EH (cell line): ENCODE results near the gene ATRNL1.

Experiments
- DNase-seq: peaks from one replicate; pipeline ENCODE4 v3.0.0-alpha.2; 2015; ENCODE audit warnings: low read depth

Gene ATRNL1

DNA sequence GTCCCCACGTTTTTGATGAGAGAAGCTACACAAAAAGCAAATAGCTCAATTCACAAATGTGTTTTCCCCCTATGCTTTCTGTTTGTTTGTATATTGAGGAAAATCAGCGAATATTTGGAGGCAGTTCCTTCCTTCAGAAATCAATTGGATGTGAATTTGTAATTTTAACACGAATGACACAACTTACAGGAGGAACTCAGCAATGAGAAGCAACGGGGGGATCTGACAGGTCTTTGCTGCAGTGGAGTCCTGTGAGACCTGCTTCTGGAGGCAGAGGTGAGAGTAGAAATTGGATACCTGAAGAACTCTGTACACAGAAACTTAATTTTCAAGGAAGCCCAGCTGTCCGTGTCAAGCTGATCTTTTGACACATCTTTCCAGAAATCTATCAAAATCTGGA lies 809.4 kb downstream of the ATRNL1 start:
- DNase-seq, result no peak

DNA sequence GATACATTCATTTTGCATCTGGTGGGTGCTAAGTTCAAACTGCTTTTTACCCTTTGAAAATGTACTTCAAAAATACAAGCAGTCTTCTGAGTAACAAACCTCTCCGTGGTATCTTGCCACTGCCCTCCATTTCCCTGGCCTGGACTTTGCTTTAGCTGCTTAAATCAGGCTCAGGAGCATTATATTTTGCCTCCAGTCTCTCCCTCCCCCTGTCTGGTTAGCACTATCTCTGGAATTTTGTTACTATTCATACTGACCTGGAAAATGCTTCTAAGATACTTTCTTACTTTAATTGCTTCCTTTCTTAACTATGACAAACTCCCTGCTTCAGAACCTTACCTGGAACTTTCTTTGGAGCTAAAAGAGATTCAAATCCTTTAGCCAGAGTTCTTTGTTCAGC lies 810.0 kb downstream of the ATRNL1 start:
- DNase-seq, result peak; percentile 38

DNA sequence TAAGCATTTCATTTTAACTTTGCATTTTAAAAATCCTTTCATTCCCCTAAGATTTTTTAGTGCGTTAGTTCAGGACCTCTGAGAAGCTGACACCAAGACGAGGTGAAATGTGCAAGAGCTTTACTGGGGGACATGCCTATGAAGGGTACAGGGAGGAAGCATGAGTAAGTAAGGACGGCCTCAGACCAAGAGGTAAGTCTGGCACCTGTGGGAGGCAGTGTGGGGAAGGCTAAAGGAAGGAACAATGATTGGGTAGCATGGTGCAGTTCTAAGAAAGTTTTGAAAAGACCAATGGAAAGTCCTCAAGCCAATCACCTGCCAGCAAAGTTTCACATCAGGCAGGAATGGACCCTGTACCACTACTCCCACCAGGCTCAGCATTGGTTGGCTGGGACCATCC lies 810.7 kb downstream of the ATRNL1 start:
- DNase-seq, result no peak

DNA sequence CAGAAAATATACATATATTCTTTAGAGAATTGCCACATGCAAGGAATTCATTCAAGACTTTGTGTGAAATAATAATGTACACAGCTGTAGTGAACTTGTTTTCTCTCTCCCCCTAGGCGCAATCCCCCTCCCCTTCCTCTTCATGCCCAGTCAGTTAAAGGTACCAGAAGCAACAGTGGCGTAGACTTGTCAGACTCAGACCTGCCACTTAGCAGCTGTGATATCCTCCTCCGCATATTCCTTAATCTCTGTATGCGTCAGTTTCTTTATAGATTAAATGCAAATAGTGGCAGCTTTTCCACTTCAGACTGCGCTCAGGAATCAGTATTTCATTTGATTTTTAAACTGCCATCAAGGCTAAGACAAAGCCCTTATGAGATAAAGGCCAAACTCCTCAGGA lies 815.9 kb downstream of the ATRNL1 start:
- DNase-seq, result no peak

DNA sequence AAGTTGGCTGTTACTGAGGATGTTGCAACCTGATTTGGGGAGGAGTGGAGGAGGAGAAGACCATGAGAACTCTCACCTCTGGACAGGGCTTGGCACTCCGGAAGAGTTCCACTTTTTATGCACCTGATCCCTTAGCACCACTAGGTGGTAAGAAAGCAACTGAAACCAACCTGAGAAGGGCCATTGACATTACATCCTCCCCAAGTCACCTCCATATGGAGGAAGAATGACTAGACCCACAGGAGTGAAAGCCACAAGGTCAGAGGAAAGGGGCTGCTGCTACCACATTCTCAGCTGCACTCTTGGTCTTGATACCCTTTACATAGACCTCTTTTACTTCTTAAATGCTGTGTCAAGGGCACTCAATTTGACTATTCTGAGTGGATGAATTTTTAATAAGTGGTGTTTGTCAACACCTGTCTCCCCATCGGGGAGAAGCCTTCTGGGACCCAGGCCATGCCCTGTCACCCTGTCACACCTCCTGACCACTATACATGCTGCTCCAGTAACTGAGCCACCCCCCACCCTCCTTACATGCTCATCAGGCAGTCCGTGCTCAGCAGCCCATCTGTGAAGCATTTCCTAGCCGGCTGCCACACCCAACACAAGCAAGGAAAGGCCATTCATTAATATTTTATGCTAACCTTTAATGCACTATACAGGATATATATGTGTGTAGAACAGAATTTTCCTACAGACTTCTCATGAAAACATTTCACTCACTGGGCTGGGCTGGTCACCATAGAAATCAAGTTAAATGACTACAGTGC lies 817.0 kb downstream of the ATRNL1 start:
- no peak for DNase-seq

DNA sequence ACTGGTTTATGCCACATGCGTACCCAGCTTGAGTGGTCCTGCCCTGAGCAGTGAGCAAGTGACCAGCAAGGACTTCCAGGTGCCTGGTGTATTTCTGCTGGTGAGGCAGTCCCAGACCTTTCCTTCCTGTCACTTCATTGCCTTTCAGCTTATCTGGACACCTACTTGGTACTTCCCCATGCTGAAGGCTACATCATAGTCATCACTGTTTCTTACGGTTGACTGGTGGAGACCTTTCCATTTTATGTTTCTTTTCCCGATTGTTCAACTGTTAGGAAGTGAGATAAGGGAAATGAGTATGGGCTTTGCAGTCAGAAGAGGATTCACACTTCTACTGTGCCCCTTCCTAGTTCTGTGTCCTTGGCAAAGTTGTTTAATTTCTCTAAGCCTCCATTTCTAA lies 821.3 kb downstream of the ATRNL1 start:
- DNase-seq, result no peak

DNA sequence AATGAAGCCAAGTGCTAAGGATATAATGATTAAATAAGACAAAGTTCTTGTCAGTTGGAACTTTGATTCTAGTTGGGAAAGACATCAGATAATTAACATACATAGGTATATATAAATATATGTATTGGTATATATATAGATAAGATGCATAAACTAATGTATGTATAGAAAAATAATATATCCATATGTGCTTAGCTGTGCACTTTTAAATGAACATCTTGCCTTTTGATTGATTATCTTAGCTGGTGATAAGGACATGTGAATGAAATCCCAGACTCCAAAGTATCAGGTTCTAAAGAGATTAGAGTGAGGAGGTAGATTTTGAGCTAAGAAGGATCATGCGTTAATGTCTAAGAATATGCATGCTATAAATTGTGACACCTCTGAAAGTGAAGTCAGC lies 822.3 kb downstream of the ATRNL1 start:
- DNase-seq, result no peak

DNA sequence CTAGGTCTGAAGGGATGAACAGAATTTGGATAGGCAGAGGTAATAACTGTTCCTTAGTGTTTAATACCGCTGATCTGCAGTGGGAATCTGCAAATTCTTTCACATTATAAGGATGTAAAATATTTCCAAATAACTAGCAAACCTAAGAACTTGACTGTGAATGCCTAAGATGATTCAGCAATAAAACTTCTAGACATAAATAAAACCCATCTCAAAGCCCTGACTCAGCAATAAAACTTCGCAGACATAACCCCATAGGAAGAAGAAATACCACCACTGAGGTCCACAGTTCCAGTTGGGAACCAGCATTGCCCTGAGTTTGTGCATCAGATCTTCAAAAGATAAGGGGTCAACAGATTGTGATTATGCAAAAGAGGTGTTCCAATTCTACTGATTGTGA lies 825.6 kb downstream of the ATRNL1 start:
- peak; percentile 75 for DNase-seq

DNA sequence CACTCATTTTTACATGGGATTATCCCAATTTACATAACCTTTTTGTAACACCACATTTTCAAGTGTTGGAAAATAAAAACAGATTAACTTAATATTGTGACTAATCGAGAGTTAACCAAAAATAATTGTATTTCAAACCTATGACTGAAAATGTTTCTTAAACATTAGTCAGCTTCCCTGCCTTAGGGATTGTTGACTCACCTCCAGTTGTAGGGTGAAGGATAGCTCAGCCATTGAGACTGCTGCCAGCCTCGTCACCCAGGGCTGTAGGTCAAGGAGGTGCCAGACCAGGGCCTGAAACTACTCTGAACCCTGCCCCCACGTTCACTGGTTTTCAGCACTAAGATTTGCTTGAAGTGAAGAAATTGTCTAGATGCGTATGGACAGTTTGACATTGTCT lies 828.6 kb downstream of the ATRNL1 start:
- DNase-seq, result peak; percentile 39

DNA sequence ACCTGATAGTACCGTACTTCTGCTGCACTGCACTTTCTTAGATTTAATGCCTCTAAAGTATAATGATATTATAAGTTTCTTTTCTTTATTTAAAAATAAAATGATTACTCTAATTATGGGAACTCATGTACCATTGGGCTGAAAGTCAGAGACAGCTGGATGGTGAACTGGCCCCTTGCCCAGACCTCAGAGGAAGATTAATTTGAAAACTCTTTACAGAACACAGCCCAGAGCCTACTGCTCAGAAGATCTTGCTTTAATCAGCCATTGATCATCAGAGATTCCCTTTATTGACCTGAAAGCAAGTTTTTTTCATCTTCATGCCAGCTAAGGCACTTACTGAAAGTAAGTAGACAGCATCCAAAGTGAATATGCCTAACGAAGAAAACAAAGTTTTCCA lies 838.1 kb downstream of the ATRNL1 start:
- no peak for DNase-seq

DNA sequence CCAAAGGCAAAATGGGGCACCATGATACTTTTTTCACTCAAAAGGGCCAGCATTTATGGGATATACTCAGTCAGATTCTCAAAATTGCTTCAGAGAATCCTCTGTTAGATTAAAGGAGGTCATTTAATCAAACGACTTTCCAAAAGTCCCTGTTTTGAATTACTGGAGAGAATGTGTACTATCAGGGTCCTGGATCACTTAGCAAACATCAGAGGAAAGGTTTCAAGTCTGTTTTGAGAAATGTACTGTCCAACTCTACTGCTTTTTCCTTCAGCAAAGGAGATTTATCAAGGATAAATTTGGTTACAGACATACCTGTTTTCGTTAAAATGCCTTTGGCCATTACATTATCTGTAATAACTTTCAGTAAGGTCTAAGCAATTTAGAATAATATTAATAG lies 838.9 kb downstream of the ATRNL1 start:
- DNase-seq, result no peak

DNA sequence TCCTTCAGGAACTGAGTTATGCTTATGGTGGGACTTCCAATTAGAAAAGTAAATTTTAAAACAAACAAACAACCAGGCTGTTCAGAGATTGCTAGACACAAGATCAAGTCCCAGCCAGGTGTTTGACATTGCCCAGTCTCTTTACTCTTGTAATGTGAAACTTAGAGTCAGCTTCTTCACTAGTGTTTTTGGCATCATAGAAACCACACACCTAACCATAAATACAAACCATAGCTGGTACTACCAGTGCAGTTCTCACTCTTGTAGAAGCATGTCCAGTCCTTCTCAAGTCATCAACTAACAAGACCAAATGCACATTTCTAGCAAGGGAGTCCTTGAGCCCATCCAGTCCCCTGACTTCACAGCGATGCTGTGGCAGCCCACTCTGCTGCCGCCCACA lies 839.9 kb downstream of the ATRNL1 start:
- no peak for DNase-seq

DNA sequence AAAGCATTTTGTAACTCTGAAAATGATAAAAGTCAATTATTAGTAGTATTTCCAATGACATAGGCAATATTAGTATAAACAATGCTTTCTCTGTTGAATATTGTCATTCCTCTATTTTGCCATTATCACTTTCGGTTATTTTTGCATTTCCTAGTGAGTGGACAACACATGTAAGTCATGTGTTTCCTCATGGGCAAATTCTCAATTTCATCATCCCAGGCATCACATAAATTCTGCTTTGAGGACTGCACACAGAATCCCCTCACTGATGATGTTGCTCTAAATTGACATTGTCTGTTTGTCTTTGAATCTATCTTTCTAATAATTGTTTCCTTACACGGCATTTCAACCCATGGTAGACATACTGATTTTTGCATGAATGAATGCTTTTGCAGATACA lies 842.6 kb downstream of the ATRNL1 start:
- DNase-seq, result no peak

DNA sequence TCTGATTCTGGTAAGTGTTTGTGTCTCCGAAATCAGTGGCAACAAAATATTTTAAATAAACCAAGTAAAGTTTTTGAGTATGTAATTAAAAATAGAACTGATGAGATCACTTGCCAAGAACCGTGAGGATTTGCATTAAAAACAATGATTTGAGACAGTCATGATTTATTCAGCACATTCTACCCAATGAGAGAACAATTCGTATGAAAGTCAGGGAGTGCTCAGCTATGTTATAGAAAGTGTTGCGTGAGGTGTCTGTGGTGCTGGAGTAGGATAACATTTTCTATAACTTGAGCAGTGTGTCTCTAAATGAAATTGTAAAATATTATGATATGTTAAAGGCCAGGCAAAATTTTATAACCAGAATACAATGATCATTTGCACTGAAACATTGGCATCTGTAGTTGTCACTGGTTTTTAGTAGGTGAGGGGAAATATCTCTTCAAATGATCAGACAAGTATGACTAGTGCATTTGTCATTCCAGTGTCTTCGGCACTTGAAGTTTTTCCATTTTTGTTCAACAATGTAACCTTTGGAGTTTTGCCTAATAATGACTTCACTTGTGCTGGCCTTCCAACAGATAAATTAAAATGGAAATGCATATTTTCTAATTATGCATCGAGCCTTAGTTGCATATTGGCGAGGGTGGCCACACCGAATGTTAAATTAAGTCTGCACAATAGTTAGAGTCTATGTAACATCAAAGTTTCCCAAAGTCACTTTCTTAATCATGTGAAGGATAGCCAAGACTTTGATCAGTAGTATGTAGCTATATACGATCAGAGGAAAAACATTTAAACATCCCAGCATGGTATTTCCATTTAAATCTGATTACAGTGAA lies 844.0 kb downstream of the ATRNL1 start:
- DNase-seq, result peak; percentile 88

DNA sequence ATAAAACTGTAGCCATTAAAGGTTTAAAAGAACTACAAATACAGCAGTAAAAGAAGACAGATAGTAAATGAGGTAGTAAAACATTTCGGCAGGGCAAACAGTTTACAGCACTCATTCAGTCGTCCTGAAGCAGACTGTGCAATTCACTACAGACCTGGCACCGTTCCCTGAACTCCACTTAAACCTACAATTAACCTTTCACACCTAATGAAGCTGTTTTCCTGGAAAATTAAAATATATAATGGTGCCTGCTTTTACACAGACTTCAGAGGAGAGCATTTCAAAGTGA lies 844.5 kb downstream of the ATRNL1 start:
- DNase-seq, result peak; percentile 45

DNA sequence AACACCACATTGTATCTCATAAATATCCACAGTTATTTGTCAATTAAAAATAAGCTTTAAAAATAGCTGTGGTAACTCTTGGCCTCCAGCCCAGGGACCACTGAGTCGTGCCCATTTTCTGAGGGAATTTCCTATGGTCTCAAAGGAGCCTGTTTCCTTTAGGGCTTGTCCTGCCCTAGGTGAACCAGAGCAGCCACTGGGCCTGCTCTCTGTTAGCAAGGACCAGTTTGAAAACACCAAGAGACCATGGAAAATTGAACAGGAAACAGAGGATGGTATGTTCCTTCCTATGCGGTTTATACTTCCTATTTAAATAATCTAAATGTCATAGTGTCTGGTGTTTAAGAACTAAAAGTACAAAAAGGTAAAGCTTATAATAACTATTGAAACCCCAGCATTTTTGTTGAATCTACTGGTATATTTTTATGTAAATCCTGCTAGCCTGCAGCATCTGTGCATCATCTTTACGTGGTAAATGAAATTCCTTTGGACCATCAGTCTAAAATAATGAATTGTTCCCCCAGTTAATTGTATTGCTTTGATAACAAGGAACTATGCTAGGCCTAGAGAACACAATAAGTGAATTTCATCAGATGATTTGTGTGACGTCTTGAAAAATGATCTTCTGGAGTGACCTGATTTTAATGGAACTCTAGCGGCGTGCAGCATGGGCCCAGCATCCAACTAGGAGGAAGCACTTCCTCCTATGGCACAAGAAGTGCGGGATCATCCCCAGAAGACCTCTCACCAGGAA lies 846.1 kb downstream of the ATRNL1 start:
- peak; percentile 19 for DNase-seq

DNA sequence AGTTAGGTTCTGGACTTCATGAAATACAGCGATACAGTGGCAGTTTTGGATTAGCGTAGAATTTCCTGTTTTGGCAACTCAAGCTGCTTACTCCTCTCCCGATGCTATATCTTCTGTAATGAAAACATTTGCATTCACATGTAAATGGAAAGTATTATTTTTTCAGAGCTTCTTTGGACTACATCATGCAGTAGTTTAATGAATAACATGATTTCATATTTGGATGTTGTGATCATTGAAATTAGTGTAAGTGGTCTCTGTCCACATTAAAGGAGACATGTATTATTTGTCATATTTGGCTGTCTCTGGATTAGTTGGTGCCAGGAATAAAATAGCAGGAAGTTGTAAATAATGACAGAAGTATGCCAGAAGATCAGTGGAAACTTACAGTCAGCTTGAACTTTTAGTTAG lies 848.2 kb downstream of the ATRNL1 start:
- peak; percentile 27 for DNase-seq

DNA sequence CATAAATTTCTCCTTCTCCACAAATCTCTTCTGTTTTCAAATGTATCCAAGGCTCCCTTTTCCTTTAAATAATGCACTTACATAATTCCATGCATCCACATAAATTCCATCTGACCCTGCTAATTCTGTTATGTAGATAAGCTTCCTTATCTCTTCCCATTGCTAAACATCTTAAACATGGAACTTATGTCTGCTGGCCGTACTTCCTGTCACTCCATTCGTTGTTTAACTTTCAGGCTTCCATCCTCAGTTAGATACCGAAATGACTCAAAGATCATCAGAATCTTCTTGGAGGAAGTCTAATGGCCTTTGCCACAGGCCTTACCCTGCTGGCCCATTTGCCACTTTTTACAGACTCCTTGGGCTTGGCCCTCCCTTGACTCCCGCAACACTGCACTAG lies 848.9 kb downstream of the ATRNL1 start:
- DNase-seq, result no peak

DNA sequence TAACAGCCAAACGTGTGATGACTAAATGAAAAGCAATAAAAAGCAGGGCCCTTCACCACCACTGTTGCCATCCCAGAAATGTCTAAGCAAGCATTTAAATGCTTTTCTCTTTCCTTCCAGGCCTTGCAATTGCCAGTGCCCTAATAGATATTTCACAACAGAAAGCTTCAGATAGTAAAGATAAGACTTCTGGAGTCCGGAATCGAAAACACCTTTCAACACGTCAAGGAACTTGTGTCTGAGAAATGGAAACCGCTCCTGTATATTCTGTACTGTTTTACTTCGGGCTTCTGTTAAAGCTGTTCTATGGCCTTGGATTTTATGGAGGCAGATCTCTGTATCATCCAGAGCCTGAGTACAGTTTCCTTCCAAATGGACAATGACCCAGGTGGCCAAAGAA lies 851.4 kb downstream of the ATRNL1 start:
- DNase-seq, result no peak

DNA sequence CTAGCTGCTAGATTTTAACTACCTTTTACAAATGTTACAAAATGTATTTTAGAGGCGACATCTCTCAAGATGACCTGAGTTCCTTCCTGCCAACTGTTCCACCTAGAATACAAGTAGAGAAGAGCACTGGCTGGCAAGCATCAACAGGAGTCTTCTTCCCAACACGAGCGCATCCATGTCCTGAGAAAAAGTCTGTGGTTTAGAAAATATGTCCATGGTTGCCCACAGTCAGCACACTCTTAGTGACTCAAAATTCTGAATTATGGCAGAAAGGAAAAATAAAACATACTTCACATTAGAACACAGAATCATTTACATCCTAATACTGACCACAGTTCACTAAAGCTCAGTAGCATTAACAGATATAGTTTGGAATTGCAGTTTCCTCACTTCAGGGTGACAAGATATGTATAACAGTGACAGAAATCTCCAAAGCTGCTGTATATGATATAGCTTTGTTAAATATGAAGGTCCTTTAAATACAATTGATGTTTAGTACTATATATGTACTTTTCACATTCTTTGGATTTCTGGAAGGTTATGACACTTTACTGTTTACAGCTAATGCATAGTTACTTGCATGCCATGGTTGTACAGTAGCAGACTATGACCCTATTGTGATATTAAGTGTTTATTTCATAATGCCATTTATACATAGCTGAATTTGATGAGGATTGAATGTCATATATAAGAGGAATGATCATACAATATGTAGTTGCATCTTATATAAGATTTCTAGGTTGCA lies 852.7 kb downstream of the ATRNL1 start:
- peak; percentile 63 for DNase-seq

DNA sequence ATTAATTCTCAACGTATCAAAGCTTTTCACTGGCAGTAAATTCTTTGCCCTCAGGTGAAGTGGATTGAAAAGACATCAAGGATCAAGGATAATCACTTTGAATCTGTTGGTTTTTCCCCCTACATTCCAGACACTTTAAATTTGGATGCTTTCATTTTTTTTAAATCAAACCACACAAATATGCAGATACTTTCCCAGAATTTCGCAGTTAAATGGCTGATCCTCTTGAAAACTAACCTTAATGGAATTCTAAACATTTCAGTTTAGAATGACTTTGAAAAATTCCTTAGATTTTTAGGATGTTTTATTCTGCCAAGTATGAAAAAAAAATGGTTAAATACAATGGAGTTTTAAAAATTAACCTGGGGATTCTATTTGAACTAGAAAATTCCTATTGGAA lies 853.9 kb downstream of the ATRNL1 start:
- DNase-seq, result peak; percentile 81

DNA sequence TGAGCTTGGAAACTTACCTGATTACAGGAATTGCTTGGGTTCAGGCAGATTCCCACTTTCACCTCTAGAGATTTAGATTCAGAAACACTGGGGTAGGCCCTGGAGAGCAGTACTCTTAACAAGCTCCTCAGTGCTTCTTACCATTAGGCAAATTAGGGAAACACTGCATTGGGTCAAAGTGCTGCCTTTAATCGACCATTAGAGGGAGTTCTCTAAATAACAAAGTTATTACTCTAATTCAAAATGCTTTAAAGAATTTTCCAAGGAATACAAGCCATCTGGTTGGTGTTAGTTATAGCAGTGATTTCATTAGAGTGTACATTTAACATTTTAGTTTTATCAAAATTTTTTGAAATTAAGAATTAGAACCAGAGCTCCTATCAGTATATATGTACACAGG lies 855.3 kb downstream of the ATRNL1 start:
- DNase-seq, result peak; percentile 66
